Stimulated activated CD4-positive, alpha-beta T cell treated with anti-CD3 and anti-CD28 coated beads, Interleukin-4, amount 100 ng/mL, for 48 hours (primary cell): ENCODE data around the gene RAMP1.

Experiments used
- DNase-seq, 2 donors: peaks; one replicate each; pipeline ENCODE4 v3.0.0-alpha.2; 2020; ENCODE audit warnings: low read depth in 2 of 2

Gene RAMP1

DNA sequence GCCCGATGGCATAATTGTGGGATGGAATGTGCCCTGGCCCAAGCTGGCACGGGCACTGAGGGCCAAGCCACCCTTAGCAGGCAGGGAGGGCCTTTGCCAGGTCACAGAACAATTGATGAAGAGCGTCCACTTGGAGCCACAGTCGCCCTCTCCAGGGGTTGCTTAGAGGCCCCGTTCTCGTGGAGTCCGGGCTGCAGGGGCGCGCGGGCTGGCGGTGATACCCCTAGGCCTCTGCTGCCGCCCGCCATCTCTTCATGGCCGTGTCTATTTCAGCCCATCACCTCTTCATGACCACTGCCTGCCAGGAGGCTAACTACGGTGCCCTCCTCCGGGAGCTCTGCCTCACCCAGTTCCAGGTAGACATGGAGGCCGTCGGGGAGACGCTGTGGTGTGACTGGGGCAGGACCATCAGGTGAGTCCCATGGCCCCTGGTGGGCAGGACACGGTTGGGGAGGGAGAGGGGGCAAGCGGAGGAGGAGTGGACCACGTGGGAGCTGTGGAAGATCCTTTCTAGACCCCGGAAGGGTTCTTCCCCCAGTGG is 17.6 kb downstream of the RAMP1 start:
- no peak for DNase-seq

DNA sequence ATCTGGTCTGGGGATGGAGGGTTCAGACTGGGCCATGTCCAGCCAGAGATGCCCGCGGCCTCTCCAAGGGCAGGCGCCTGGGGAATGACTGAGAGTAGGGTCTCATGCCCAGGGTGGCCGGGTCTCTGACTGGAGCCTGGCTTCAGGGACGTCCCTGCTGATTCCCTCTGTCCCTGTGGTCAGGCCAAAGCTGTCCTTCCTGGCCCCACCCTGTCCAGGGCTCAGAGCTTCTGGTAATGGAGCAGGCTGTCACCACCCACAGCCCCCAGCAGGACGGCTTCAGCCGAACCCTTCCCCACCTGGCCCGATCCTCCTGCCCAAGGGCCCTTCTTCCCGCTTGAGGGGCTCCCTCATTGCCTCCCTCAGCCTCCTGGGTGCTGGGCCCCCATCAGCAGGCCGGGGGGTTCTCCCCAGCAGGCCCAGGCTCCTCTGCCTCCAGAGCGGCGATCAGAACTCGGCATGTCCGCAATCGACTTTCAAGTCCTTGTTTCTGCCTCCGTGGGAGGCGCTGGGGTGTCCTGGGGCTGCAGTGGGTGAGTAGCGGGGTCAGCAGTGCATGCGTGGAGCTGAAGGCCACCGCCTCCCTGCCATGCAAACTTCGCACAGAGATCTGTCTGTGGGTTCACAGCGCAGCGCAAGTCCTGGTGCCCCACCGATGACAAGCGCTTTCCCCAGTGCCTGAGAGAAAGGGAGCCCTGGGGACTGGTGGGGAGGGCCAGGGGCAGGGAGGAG is 18.3 kb downstream of the RAMP1 start:
- no peak for DNase-seq

DNA sequence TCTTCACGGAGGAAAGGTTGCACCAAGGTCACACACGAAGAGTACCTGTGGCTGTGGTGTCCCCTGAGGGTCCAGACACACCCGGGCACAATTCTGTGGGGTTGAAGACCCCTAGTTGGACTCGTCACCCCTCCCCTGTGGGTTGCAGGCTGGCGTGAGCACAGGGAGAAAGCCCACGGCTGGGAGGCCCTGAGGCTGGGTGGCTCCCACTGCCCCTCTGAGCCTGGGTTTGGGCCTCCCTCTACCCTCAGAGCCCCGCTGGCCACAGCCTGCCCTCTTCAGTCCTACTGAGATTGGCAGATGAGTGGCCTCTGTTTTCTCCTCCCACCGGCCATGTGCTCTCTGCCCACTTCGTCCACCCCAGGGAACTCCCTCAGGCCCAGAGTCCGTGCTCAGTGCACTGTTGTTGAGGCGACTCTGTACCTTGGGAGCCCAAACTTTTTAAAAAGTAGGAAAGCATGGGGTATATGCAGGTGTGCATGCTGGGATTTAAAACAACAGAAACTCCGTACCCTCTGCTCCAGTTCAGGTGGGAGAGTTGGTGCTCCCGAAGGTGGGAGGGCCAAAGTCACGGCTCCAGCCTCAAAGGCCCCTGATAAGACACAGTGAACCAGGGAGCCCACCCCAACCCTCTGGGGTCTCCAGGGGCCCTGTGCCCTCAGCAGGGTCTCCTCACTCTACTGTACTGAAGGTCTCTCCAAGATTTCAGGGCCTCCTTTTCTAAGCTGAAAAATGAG is 19.1 kb downstream of the RAMP1 start:
- no peak for DNase-seq

DNA sequence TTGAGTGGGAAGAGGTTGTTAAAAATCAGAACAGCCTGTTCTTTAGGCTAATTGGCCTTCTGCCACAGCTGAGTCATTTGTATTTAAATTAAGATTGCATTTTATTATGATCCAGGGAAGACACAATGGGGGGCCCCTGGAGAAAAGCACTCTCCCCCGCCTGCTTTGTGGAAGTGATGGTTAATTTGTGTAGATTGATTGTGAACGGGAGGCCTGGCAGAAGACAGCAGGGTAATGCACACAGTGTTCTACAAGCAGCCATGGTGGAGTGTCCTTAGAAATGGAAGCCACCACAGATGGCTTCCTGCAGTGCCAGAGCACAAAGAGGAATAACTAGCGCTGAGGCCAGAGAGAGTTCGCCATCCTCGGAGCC is 19.6 kb downstream of the RAMP1 start:
- no peak for DNase-seq

DNA sequence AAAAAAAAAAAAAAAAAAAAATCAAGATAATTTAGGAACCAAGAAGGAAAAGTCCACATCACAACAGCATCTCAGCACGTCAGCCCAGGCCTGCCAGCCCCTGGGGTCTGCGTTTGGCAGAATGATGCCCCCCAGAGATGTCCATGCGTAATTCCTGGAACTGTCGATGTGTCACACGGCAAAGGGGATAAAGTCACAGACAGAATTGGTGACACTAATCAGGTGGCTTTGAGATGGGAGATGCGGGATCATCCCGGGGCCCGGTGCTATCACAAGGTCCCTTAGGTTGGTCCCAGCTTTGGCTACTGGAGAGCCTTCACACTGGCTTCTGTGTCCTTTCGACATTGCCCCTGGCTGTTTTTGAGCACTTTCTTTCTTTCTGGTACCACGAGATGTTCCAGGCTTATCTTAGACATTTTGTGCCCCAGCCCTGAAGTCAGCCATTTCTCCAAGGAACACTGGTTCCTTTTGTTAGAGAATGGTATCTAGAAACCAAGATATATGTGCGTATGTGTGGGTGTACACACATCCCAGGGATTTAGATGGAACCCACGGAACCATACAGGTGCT is 20.7 kb downstream of the RAMP1 start:
- DNase-seq, result no peak

DNA sequence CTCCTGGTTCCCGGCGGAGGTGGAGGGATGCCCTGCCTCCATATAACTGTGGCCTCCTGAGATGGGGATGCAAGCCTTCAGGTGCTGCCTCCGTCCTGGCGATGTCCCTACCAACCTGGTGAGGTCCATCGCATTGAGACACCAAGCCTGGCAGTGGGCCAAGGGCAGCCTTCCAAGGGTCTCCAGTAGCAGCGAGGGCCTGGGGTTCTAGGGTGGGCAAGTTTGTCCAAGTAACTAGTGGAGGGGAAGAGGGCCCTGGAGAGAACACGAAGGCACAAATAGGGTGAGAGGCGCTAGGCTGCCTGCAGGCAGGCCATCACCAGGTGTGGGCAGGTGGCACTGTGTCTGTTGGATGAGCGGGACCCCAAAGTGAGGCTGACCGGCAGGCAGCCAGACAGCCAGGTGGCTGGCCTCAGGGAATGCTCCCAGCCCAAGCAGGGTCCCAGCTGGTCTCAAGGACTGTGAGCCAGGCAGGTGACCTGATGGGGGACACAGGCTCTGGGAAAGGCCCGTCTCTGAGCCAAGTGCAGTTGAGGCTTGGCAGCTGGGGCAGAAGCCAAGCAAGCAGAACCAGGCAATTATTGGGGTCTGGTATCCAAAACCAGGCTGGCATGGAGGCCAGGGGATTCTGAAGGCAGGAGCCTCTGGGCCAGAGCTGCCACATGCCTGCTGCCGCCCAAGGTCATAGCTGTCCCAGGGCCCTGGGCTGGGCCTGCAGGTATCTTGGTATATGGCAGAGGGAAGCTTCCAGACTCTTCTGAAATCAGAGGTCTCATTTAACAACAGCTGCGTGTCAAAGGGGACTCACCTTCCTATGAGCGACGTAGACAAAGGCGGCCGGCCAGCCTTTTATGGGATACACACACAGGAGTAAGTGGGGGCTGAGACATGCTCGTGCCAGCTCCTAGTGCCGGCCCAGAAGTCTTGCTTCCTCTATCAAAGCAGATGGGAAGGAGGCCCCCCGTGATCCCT is 23.4 kb downstream of the RAMP1 start:
- no peak for DNase-seq

DNA sequence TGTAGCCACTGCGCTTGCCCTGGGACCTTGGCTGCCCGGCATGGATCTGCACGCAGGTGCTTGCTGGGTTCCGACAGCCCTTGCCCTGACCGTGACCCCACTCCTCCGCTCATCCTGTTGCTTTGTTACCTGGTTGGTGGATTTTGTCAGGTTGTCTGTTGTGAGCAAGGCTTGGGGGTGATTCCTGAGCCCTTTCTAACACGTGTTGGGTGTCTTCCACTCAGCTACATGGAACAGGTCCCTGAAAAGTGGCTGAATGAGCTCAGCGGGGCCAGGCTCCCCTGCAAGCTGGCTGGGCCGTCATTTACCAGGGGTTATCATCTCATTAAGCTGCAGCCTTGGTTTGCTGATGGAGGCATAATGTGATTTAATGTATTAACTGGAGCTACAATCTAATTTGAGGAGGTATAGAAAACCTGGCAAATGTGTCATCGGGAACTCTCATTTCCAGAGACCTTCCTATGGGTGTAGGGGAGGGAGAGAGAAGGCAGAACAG is 24.6 kb downstream of the RAMP1 start:
- DNase-seq, result no peak

DNA sequence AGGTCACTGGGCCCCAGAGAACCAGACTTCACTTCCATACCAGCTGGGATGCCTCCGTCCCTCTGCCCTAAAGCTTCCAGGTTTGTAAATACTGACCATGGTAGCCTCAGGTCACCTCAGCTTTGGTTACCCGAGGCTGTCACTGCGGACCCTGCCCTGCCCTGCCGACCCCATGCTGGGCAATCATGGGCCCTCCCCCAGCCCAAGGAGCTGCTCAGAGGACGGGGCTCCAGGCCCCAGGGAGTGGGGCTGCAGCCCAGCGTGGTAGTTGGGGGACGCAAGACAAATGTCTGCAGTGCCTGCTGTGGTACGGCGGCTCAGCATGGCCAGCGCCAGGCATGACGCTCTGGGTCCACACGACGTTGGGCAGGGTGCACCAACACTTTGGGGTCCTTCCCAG is 25.3 kb downstream of the RAMP1 start:
- no peak for DNase-seq

DNA sequence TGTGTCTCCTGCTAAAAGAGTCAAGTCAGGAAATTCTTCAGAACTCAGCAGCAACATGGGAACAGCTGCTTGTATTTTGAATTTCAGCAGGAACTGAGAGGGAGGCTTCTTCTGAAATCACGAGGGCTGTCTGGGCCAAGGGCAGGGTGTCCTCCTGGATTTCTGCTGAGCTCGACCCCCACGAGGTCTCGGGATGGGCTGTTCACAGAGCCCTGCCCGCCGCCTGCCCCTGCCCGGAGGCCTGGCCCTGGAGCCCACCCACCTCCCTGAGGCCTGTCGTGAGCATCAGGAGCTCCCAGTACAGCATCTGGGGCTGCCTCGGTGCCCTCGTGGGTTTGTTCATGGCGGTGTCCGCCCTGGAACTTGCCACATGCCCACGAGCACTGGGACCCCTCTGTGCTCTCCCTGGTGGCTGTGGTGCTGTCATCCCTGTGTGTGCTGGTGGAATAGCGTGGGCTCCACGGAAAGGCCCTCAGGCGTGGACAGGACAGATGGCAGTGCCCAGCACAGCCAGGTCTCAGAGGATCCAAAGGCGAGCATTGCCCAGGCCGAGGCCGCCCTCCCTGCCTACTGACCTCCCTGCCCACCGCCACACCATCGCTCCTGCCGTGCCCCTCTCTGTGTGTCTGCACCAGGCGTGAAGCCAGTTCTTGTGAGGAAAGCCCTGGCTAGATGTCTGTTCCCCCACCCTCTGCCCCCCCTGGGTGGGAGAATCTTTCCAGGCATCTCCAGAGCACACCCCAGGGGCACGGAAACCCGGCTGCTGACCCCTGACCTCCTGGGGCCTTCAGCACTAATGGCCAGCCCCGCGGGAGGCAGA is 25.9 kb downstream of the RAMP1 start:
- no peak for DNase-seq

DNA sequence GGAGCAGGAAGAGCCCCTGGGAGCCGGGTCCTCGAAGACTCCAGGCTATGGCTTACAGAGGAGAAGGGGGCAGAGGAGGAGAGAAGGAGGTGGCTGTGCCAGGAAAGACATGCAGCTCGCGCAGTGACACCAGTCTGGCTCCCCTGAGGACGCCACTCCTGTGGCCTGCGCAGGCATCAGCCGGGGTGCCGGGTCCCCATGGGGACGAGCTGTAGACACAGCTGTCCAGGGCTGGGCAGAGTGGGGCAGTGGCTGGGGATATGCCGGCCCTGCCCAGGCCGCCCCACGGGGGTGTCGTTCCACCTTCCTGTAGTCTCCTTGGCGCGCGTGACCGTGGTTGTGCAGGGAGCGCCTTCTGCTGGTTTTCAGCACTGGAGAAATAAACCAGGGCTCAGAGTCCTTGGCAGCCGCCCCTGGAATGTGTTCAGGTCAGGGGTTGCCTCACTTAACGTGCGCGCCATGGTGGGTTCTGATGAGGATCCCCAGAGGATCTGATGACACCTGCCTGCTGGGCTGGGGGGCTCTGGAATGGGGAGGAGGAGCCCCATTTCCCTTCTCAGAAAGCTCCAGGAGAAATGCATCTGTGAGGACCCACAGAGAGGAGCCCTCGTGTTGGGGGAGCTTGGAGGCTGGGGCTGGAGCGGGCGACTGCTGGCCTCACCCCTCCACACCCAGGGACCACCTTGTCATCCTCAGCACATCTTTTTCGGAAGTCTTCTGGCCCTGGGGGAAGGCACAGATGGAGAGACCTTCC is 26.7 kb downstream of the RAMP1 start:
- DNase-seq, result no peak

DNA sequence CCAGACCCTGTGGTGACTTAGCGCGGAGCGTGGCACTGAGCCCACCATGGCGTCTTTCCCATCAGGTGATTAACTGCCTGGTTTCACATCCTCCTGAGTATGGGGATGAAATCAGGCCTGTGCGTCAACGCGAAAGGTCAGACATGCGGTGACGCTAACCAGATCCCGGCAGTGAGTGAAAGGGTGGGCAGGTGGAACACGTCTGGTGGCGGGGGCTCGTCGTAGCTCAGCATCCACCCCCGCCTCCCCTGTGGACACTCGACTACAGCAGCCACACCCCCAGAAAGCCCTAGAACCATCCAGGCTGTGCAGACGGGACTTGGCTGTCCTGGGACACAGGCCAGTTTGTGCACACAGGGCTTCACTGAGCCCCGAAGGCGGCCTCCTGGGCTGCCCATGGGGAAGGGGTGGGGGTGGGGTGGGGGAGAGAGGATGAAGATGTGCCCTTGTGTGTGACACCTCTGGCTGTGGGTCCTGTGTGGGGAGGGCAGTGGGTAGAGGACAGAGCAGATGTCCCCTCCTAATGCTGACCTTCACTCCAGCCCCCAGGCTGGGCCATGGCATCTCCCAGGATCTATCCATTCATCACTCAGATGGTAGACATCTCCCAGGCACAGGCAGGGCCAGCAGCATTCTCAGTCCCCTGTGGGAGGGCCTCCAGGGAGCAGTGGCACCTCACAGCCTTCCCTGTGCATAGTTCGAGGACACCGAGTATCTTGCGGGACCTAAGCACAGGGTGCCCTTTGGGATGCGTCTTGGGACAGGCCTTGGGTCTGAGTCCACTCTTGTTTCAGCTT is 27.5 kb downstream of the RAMP1 start:
- DNase-seq, result no peak

DNA sequence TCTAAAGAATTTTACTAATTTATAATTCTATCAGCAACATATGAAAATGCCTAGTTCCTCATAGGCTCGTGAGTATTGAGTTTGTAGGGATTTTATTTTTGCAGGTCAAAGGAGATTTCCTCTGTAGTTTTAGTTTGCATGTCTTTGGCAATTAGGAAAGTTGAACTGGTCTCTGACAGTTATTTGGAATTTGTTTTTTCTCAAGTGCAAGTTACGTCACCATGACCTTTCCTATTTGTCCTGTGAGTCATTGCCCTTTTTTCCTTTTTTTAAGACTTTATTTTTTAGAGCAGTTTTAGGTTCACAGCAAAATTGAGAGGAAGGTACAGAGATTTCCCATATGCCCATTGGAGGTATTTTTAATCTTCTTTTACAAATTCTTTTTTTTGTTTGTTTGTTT is 29.0 kb downstream of the RAMP1 start:
- no peak for DNase-seq

DNA sequence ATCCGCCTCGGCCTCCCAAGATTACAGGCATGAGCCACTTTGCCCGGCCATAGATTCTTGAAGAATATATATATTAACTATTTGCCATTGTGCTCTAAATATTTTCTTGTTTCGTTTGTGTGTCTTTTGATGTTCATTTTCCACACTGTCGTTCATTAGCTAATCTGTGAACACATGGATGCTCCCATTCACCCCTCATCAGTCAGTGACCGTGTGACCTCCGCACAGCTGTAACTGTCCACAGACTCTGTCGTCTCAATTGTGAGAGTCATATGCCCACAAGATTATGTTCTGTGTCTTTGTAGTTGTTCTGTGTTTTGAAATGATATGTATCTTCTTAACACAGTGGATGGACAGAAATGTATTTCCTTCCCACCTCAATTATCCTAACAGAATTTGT is 29.6 kb downstream of the RAMP1 start:
- DNase-seq, result no peak

DNA sequence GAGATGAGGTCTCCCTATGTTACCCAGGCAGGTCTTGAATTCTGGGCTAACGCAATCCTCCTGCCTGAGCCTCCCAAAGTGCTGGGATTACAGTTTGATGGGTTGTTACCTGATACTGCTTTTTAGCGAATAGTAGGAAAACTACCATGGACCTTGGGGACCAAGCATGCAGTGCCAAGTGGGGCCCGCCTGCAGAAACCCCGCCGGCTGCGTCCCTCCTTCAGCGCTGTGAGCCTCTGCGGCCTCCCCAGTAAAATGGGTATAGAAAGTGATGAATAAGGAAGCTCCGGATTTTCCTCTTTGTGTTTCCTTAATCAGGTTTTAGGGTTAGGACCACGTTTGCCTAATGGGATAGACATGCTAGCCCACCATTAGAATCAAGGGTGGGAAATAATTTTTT is 30.4 kb downstream of the RAMP1 start:
- no peak for DNase-seq

DNA sequence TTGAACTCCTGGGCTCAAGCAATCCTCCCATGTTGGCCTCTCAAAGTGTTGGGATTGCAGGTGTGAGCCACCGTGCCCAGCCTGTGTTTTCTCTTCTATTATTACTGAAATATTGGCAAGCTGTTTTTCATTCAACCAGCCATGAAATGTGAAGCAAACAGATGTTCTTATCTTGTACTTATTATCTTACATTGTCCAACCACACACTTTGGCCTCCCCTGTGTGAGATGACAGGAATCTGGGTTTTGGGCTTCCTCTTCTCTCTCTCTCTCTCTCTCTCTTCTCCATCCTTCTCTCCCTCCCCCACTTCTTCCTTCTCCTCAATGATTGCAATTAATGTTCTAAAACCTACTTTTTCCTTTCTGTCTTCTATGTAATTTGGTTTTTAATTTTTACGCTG is 33.1 kb downstream of the RAMP1 start:
- no peak for DNase-seq

DNA sequence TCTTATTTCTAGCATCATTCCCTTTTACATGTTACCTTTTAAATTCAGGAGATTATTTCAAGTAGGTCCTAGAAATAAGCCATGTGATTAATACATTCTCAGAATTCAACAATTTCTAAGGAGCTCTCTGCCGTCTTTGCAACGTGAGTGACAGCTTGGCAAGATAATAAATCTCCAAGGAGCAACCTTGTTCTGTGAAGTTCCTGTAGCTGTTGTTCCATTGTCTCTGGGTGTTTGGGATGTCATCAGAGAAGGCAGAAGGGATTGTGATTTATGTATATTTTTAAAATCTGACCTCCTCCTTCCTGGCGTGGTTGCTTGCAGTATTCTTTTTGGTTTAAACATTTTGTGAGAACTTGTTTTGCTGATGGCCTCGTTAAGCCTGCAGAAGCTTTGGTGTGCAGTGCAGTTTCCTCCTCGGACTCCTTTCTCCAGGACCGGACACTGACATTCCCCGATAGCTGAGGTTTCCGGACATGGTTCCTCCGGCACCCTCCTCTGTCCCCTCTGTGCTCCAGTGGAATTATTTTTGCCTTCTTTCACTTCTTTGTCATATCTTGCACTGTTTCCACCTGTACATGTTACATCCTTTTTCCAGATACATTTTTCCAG is 33.7 kb downstream of the RAMP1 start:
- DNase-seq, result no peak

DNA sequence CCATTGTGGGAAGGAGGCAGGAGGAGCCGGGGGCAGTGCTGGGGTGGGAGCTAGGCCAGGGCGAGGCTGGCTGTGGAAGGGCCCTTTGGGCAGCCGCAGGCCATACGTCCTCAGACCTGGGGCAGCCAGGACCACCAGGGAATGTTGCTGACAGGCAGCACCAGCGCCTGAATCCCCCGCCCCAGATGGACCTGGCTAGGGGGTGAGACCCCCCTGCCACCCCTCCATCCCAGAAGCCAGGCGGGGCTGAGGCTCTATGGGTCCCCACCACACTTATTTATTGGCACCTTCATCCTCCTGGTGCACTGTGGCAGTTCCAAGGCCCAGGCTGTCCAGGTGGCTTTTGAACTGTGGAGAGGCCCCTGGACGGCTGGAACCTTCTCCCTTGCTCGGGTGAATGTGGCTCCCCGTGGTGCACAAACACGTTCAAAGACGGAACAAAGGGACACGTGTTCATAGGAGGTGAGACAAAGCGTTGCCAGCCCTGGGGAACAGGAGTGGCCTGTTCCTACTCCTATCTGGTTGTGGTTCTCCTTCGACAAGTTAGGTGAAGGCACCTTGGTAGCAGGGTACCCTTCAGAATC is 35.1 kb downstream of the RAMP1 start:
- no peak for DNase-seq

DNA sequence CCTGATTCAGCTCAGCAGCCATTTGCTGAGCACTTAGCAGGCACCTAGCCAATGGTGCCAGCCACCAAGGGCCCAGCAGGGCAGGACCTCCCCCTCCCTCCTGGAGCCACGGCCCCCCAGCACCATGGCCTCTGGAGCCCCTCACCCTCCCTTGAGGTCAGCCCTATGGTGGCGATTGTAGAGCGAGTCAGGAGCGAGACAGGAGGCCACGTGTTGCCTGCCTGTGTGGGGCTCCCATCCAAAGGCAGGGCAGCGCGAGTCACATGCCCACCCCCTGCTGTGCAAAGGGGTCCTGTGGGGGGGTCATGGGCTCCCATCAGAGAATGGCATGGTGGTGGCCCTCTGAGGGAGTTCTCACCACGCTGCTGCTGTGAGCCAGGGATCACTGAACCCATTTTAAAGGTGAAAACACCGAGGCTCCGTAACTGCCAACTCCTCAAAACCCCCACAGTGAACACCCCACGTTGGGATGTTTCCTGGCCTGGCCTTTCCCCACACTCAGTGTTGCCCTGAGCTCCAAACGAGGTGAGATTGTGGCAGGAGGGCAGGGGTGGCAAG is 35.6 kb downstream of the RAMP1 start:
- DNase-seq, result no peak
